Umbilical cord (tissue), 2 donors: ENCODE measurements around the gene MMRN2. TPM values are rescaled to one million over a fixed set of nuclear protein-coding genes. Genes with fewer than 3 reads are reported as not detected.

Experiments used
- DNase-seq: peaks from one replicate; pipeline ENCODE4 v3.0.0-alpha.2; 2015; ENCODE audit warnings: low spot score
- total RNA-seq: library from RNA; depleted of rRNA; stranded (reverse); fragments of >200 nt; gene quantifications from one replicate; pipeline ENCODE4 v1.2.3, GENCODE V29; 2014; ENCODE audit warnings: low replicate concordance; ENCODE audit not compliant: insufficient read depth

MMRN2 gene
- total RNA-seq, 1 donor from 2014 or later: 29.1 TPM

- DNase-seq: no peak
These were observed 12.1 kb upstream of the MMRN2 start for GRCh38 chr10:86969421-86970041.

- no peak for DNase-seq
These were observed 11.6 kb upstream of the MMRN2 start for GRCh38 chr10:86968994-86969355.

GRCh38 chr10:86968271-86968993 is 11.0 kb upstream of the MMRN2 start, which contains the start of gene ADIRF:
TSS of gene ADIRF (plus strand) at chr10:86968482. CDS start at chr10:86968545, 63 bp downstream.
- DNase-seq: peak; percentile 55

GRCh38 chr10:86967481-86967941 is 10.1 kb upstream of the MMRN2 start:
- DNase-seq: no peak

- no peak for DNase-seq
These were observed 8.7 kb upstream of the MMRN2 start for GRCh38 chr10:86965986-86966654.

GRCh38 chr10:86964847-86965190 is 7.4 kb upstream of the MMRN2 start:
- DNase-seq: no peak

- no peak for DNase-seq
These were observed 6.8 kb upstream of the MMRN2 start for GRCh38 chr10:86964061-86964846.

- no peak for DNase-seq
These were observed 6.0 kb upstream of the MMRN2 start for GRCh38 chr10:86963341-86963919.

GRCh38 chr10:86962981-86963310 is 5.5 kb upstream of the MMRN2 start:
- DNase-seq: no peak

- no peak for DNase-seq
These were observed 4.9 kb upstream of the MMRN2 start for GRCh38 chr10:86962136-86962980.

GRCh38 chr10:86961481-86962091 is 4.2 kb upstream of the MMRN2 start:
- DNase-seq: no peak

GRCh38 chr10:86960863-86961434 is 3.5 kb upstream of the MMRN2 start:
- no peak for DNase-seq

- DNase-seq: peak; percentile 79
These were observed 2.8 kb upstream of the MMRN2 start for GRCh38 chr10:86960003-86960862.

- DNase-seq: no peak
These were observed 2.3 kb upstream of the MMRN2 start for GRCh38 chr10:86959737-86960002.

GRCh38 chr10:86958901-86959736 is 1.7 kb upstream of the MMRN2 start:
- peak; percentile 74 for DNase-seq

- no peak for DNase-seq
These were observed 893 bp upstream of the MMRN2 start, which contains the start of gene SNCG for GRCh38 chr10:86958116-86958900. TSS of gene SNCG (plus strand) at chr10:86958599. CDS start at chr10:86958698, 99 bp downstream.

- DNase-seq: no peak
These were observed 467 bp downstream of the MMRN2 start for GRCh38 chr10:86956848-86957448.
